Measurements from ENCODE around the gene IQSEC1. TPM values are rescaled to one million over a fixed set of nuclear protein-coding genes. Genes with fewer than 3 reads are reported as not detected.

Gene IQSEC1
- total and polyA plus RNA-seq, 9 of the 15 experiments (the other 6 are each of a cell fraction or from before 2014, with no cell fraction given), result 0.56 to 39.0 (median 6.8) TPM

DNA sequence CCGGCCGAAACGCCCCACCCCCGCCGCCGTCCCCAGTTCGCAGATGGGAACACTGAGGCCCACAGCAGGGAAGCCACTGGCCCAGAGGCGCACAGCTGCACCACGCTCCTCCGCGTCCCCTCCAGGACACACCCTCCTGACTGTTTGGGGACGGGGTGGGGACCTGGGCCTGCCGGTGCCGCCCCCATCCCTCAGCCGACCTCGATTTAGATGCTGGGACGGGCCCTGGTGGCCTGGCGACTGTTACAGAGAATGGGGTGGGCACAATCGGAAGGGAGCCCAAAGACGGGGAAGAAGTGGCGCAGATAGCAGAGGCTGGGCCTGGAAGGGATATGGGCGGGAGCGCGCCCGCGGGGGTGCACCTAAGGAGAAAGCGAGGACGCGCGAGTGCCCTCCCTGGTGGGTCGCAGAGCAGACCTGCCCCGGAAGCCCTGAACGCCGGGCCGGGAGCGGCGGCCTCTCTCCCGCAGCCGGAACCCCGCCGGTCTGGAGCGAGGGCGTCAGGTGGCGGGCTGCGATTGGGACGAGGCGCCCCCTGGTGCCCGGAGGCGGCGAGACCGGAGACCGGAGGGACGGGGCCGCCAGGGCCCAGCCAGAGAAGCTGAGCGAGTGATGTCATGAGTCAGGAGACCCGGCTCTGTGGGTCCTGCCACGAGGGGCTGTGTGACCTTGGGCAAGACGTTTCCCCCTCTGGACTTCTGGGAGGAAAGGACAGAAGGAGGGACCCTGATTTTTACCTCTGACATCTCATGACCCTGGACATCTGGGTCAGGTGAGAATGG lies 78.4 kb downstream of the IQSEC1 start (continued):
- TF ChIP-seq THRAP3 (IDR thresholded peaks at IDR 0.05; ENCODE audit: borderline replicate concordance), result peak; percentile 55; the same call in 1 of the 2 replicates
- no peak for TF ChIP-seq BDP1 (IDR thresholded peaks at IDR 0.05; ENCODE audit: insufficient read depth, insufficient read length)
- no peak for TF ChIP-seq TRIM24 (IDR thresholded peaks at IDR 0.05)
- no peak for TF ChIP-seq DLX4 (CRISPR knock-in tag; IDR thresholded peaks at IDR 0.05)
- no peak for TF ChIP-seq BRD9 (IDR thresholded peaks at IDR 0.05; ENCODE audit: low read depth, partially characterized antibody)
- no peak for TF ChIP-seq ZNF699 (CRISPR knock-in tag; IDR thresholded peaks at IDR 0.05; ENCODE audit: insufficient replicate concordance)
- TF ChIP-seq ZNF324 (CRISPR knock-in tag; IDR thresholded peaks at IDR 0.05), result no peak
- peak; percentile 94 for TF ChIP-seq POLR2G (IDR thresholded peaks at IDR 0.05; ENCODE audit: low read depth, low read length)
- TF ChIP-seq RFX7 (CRISPR knock-in tag; IDR thresholded peaks at IDR 0.05), result no peak
- TF ChIP-seq, protein P1, sequence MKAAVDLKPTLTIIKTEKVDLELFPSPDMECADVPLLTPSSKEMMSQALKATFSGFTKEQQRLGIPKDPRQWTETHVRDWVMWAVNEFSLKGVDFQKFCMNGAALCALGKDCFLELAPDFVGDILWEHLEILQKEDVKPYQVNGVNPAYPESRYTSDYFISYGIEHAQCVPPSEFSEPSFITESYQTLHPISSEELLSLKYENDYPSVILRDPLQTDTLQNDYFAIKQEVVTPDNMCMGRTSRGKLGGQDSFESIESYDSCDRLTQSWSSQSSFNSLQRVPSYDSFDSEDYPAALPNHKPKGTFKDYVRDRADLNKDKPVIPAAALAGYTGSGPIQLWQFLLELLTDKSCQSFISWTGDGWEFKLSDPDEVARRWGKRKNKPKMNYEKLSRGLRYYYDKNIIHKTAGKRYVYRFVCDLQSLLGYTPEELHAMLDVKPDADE (conservative IDR thresholded peaks at IDR 0.05; ENCODE audit: control insufficient read depth, low read depth, low read length), result peak; percentile 69
- no peak for TF ChIP-seq RBM39 (optimal IDR thresholded peaks at IDR 0.05; ENCODE audit: low read depth, low read length)
- TF ChIP-seq MTA2 (IDR thresholded peaks at IDR 0.05; ENCODE audit: low read depth), result 0 out of 2 replicates have a peak, but pooled peaks have one; percentile 4
- TF ChIP-seq HMGXB4 (CRISPR knock-in tag; IDR thresholded peaks at IDR 0.05), result peak; percentile 40; the same call in 1 of the 2 replicates
- no peak for TF ChIP-seq NCOR1 (IDR thresholded peaks at IDR 0.05)
- TF ChIP-seq ZNF12 (CRISPR knock-in tag; IDR thresholded peaks at IDR 0.05), result no peak
- TF ChIP-seq ZNF140 (CRISPR knock-in tag; IDR thresholded peaks at IDR 0.05), result no peak
- TF ChIP-seq CSDE1 (IDR thresholded peaks at IDR 0.05), result no peak
- TF ChIP-seq ZBTB8A (IDR thresholded peaks at IDR 0.05; ENCODE audit: partially characterized antibody), result no peak
- TF ChIP-seq RBM14 (IDR thresholded peaks at IDR 0.05; ENCODE audit: borderline replicate concordance, insufficient read depth, low read depth, low read length), result 0 out of 2 replicates have a peak, but pooled peaks have one; percentile 60
- peak; percentile 97 for TF ChIP-seq ATF7 (IDR thresholded peaks at IDR 0.05)
- TF ChIP-seq USF2 (CRISPR knock-in tag; IDR thresholded peaks at IDR 0.05), result peak; percentile 70
- TF ChIP-seq ZNF57 (CRISPR knock-in tag; IDR thresholded peaks at IDR 0.05), result peak; percentile 37; the same call in 1 of the 2 replicates
- no peak for TF ChIP-seq GTF2E2 (tag; IDR thresholded peaks at IDR 0.05)
- peak; percentile 9 to 86 for TF ChIP-seq RCOR1 (IDR thresholded peaks at IDR 0.05; ENCODE audit: borderline replicate concordance in 1 of 2, low read depth in 2 of 2, low read length in 2 of 2)
- no peak for TF ChIP-seq SETDB1 (IDR thresholded peaks at IDR 0.05; ENCODE audit: low read length)
